Body of pancreas (tissue), 4 donors: ENCODE measurements around the gene ZBTB16. TPM values are rescaled to one million over a fixed set of nuclear protein-coding genes. Genes with fewer than 3 reads are reported as not detected.

Experiments
- ATAC-seq: fragments of 150-250 bp; one replicate; pipeline ENCODE4 v1.9.1; 2016
- DNase-seq, 4 donors: peaks; one replicate each; pipeline ENCODE4 v3.0.0-alpha.2; 2019
- H3K27ac ChIP-seq, 4 donors: fragments of 200-600 bp; sonication (generic); 1 replicate in 3 of 4; 2 replicates in 1 of 4; pipeline versions ENCODE4 v1.5.1 to v1.6.1; 2016 to 2019; ENCODE audit warnings: mild to moderate bottlenecking in 1 of 4, mixed read lengths in 1 of 4, moderate library complexity in 1 of 4
- H3K27me3 ChIP-seq, 2 donors: fragments of 200-600 bp; sonication (generic); one replicate each; pipeline ENCODE4 v1.6.0; 2016; ENCODE audit warnings: mild to moderate bottlenecking in 1 of 2
- H3K36me3 ChIP-seq, 2 donors: fragments of 200-600 bp; sonication (generic); replicated peaks in 1 of 2; 2 replicates each; pipeline ENCODE4 v1.5.1; 2016; ENCODE audit warnings: low read depth in 2 of 2; ENCODE audit not compliant: insufficient read depth in 1 of 2
- H3K4me1 ChIP-seq: fragments of 200-600 bp; sonication (generic); one replicate; pipeline ENCODE4 v1.6.0; 2016
- H3K4me3 ChIP-seq, 2 donors: fragments of 200-600 bp; sonication (generic); 1 replicate in 1 of 2; 2 replicates in 1 of 2; pipeline ENCODE4 v1.5.1; 2016 to 2019
- H3K9me3 ChIP-seq, 3 donors: fragments of 200-600 bp; sonication (generic); 1 replicate in 2 of 3; 2 replicates in 1 of 3; pipeline ENCODE4 v1.5.1; 2016
- CTCF ChIP-seq, 7 experiments: fragments of 450-650 bp in 4 of 7; fragments of 200-600 bp in 3 of 7; sonication (generic) in 3 of 7; IDR thresholded peaks; one replicate each; pipeline ENCODE4 v1.5.1; 2016 to 2019; ENCODE audit warnings: antibody characterized with exemption in 7 of 7
- POLR2A ChIP-seq, 3 donors: fragments of 450-650 bp; IDR thresholded peaks; one replicate each; pipeline ENCODE4 v1.6.1; 2016; ENCODE audit warnings: antibody characterized with exemption in 3 of 3, mild to moderate bottlenecking in 2 of 3
- WGBS, 2 donors: methylation state at CpG; one replicate each; pipeline ENCODE4 v1.1.5; 2017; 5-methylcytosine and 5-hydroxymethylcytosine counted together
- intact Hi-C: fragments of 100-400 bp; cut with DNase I; formaldehyde crosslinking; loops from one replicate; pipeline ENCODE4 v1.15.1; 2023
- total RNA-seq, 2 donors: library from RNA; depleted of rRNA; stranded (reverse); fragments of >200 nt; gene quantifications; one replicate each; pipeline ENCODE4 v1.1.0, GENCODE V29; 2016

The ZBTB16 gene
- total RNA-seq, 2 donors from 2014 or later, result 96.5 to 150 TPM

DNA sequence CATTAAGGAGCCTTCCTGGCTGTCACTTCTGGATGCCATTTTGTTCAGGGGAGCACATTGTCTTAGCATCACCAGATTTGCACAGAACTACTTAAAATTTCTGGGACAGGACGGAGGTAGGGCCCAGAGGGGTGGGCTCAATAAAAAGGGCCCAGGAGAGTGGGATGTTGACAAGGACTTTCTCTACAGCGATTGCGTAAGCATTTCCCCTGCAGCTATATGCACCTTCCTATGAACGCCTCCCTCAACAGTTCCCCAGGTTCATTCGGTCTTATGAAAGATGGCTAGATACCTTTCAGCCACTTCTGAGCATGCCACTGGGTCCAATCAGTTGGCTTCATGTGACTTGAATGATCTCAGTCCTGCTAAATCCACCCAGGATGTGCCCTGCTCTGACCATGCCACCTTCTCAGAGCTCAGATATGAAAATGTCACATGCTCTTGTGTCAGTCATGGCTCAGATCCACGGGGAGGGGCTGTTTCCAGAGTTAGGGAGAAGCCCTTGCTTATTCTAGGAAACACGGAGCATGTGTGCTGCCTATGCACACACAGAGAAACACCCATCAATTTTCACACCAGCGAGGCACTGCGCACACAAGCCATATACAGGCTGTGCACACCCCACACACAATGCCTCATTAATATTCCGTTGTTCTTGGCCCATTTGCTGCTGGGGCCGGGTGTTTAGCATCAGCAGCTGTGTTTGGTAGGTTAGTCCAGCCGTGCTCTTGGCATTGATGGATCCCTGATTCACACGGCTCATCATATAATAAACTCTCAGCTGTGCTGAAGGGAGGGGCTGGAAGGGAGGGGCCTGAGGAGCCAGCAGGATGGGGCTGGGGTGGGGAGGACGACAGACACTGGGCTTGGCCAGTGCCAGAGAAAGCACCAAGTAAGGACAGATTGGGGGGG, 184.2 kb downstream of the ZBTB16 start:
- DNase-seq, result no peak
- TF ChIP-seq POLR2A (IDR thresholded peaks at IDR 0.05), result no peak
- no peak for TF ChIP-seq CTCF (IDR thresholded peaks at IDR 0.05)
- H3K27ac ChIP-seq, result no peak overlapping the region
- 76% methylated on average over 14 of the region's 14 CpGs for WGBS, 2 donors
- intact Hi-C loops, result no loop called here
- H3K36me3 ChIP-seq, result peaks cover 10 to 48% of the 10 kb centered on the region in 2 donors
- no peak overlapping the region for H3K4me3 ChIP-seq
- no peak for ATAC-seq
- H3K27me3 ChIP-seq, result no peaks in the 10 kb centered on the region
- H3K4me1 ChIP-seq, result no peaks in the 10 kb centered on the region
- H3K9me3 ChIP-seq, result no peaks in the 10 kb centered on the region

DNA sequence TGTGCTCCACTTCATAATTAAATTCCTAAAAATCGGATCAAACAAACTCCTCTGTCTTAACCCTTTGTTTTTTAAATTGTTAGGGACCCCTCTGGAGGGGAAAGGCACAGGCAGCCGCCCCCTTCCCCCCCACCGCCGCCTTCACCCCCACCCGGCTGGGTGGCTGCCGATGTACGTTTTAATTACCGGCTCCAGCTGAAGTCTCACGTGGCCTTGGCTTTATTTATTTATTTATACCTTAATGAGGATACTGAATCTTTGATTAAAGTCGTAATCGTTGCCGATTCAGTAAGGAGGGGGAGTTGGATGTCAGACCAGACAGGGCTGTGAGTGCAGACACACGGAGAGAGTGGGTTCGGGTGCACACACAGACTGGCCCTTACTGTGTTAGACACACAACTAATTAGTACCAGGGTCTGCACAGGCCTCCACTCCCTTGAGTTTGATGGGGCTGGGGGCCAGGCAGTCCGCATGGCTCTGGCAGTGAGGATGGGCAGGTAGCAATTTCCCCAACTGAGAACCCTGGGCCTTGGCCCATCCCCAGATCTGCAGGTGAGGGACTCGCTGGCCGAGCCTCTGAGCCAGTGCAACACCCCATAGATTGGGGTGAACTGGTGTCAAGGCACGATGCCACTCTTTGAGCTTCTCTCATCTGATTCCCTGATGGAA, 185.3 kb downstream of the ZBTB16 start:
- WGBS, 2 donors, result 84 to 88% methylated on average over 18 of the region's 18 CpGs
- Histone ChIP-seq H3K27me3 (no peaks in the 10 kb centered on the region), H3K36me3 (peaks cover 10 to 50% of the 10 kb centered on the region in 2 donors), H3K4me3 (no peak overlapping the region), H3K27ac (no peak overlapping the region), H3K9me3 (no peaks in the 10 kb centered on the region), H3K4me1 (no peaks in the 10 kb centered on the region)
- DNase-seq (no peak), ATAC-seq (no peak)
- TF ChIP-seq CTCF (IDR thresholded peaks at IDR 0.05) (no peak), POLR2A (IDR thresholded peaks at IDR 0.05) (no peak)
- intact Hi-C loops, result no loop called here

DNA sequence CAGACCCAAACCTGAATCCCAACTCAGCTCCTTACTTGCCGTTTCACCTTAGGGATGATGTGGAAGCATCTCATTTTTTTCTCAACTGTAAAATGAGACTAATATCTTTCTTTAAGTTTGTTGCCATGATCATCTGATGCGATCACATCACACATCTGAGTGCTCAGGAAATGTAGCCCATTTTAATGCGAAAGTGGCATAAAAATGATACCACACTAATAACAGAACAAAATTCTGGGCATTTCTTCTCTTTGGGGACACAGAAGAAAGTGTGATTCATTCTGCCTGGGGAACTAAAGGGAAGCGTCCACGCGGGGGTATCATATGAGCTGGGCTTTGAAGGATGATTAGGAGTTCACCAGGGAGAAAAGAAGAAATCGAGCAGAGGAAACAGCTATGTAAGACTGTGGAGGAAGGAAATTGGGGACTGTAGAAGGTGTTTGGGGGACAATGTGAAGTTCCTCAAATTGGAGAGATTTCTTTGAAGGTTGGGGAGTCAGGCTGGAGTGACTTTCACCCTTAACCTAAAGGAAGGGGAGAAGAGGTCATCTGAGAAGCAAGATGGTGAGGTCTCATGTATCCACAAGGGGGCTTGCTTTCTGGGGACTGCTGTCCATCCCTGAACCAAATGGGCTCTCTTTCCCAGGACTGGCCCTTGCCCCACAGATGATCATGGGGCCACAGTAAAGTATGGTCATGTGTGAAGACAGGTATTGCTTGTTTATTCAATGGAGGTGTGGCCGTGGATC, 187.0 kb downstream of the ZBTB16 start:
- Histone ChIP-seq H3K27ac (no peak overlapping the region), H3K9me3 (no peaks in the 10 kb centered on the region), H3K27me3 (no peaks in the 10 kb centered on the region), H3K4me3 (no peak overlapping the region), H3K36me3 (peaks cover 10 to 61% of the 10 kb centered on the region in 2 donors), H3K4me1 (no peaks in the 10 kb centered on the region)
- TF ChIP-seq POLR2A (IDR thresholded peaks at IDR 0.05) (no peak), CTCF (IDR thresholded peaks at IDR 0.05) (no peak)
- no peak for ATAC-seq
- no peak for DNase-seq
- WGBS, 2 donors, result 88 to 94% methylated on average over 8 of the region's 8 CpGs
- intact Hi-C loops, result no loop called here

DNA sequence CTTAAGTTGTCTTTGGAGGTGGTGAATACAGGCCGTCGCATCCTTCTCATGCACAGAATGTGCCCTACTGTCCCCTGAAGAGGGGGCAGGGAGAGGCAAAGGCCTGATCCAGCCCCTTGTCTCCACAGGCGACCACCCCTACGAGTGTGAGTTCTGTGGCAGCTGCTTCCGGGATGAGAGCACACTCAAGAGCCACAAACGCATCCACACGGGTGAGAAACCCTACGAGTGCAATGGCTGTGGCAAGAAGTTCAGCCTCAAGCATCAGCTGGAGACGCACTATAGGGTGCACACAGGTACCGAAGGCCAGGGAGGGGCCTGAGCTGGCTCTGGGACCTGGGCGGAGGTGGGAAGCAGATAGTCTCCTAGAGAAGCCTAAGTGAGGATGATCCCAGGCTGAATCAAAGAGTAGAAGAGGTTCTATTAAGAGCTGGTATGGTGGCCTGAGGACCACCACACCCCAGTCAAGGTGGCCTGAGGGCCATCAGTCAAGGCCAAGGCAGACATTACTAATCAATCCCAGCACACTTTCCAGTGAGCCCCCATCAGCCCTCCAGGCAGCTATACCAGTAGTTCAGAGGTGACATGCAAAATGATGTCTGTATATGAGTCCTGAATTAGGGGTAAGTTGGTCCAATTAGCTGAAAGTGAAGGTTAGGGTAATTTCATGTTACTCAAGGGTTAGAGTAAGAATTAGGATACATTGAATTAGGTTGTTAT, 187.7 kb downstream of the ZBTB16 start:
- DNase-seq, result no peak
- intact Hi-C loops, result no loop called here
- TF ChIP-seq POLR2A (IDR thresholded peaks at IDR 0.05) (no peak), CTCF (IDR thresholded peaks at IDR 0.05) (no peak)
- Histone ChIP-seq H3K27ac (no peak overlapping the region), H3K9me3 (no peaks in the 10 kb centered on the region), H3K4me1 (no peaks in the 10 kb centered on the region), H3K36me3 (peaks cover 11 to 57% of the 10 kb centered on the region in 2 donors), H3K4me3 (no peak overlapping the region), H3K27me3 (no peaks in the 10 kb centered on the region)
- 94% methylated on average over 11 of the region's 11 CpGs for WGBS, 2 donors
- no peak for ATAC-seq
